Fibroblast of the aortic adventitia (primary cell): ENCODE results near the gene WDR27. TPM values are rescaled to one million over a fixed set of nuclear protein-coding genes. Genes with fewer than 3 reads are reported as not detected.
"Not testable (repeated sequence)": the region's sequence is repeated elsewhere in the genome, so short reads cannot be mapped to it uniquely, and the experiment has no call there.

Experiments
- DNase-seq: peaks from one replicate; pipeline ENCODE4 v3.0.0-alpha.2; 2010; ENCODE audit warnings: low read depth
- H3K4me3 ChIP-seq: 2 replicates; pipeline ENCODE4 v1.5.1; 2011; ENCODE audit warnings: low read depth, mild to moderate bottlenecking, control low read depth, low read length, moderate library complexity
- total RNA-seq: library from RNA; depleted of rRNA; stranded (reverse); fragments of >200 nt; gene quantifications from 2 replicates; pipeline ENCODE4 v1.2.3, GENCODE V29; 2012; ENCODE audit warnings: low replicate concordance
- TF ChIP-seq, protein P1 (sequence below): IDR thresholded peaks from 2 replicates; pipeline ENCODE4 v1.5.1; 2011; ENCODE audit warnings: mild to moderate bottlenecking, low read length, control low read depth, inconsistent platforms; ENCODE audit not compliant: insufficient read depth

WDR27 gene
- total RNA-seq, 1 donor: 19.9 TPM

DNA sequence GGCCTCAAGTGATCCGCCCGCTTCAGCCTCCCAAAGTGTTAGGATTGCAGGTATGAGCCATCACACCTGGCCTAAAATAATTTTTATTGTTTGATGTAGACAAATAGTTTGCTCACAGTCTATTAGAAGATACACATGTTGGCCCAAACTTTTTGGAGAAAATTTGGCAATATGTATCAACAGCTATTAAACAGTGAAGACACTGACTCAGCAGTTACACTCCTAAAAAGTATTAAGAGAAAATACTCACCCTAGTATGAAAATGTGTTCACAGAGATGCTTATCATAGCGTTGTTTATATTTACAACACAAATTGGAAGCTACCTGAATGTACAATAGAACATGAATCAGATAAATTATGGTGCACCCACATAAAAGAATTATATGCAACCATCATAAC lies 173.1 kb downstream of the WDR27 start:
- DNase-seq: no peak
- TF ChIP-seq, protein P1, sequence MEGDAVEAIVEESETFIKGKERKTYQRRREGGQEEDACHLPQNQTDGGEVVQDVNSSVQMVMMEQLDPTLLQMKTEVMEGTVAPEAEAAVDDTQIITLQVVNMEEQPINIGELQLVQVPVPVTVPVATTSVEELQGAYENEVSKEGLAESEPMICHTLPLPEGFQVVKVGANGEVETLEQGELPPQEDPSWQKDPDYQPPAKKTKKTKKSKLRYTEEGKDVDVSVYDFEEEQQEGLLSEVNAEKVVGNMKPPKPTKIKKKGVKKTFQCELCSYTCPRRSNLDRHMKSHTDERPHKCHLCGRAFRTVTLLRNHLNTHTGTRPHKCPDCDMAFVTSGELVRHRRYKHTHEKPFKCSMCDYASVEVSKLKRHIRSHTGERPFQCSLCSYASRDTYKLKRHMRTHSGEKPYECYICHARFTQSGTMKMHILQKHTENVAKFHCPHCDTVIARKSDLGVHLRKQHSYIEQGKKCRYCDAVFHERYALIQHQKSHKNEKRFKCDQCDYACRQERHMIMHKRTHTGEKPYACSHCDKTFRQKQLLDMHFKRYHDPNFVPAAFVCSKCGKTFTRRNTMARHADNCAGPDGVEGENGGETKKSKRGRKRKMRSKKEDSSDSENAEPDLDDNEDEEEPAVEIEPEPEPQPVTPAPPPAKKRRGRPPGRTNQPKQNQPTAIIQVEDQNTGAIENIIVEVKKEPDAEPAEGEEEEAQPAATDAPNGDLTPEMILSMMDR: no peak
- no peak overlapping the region for H3K4me3 ChIP-seq

DNA sequence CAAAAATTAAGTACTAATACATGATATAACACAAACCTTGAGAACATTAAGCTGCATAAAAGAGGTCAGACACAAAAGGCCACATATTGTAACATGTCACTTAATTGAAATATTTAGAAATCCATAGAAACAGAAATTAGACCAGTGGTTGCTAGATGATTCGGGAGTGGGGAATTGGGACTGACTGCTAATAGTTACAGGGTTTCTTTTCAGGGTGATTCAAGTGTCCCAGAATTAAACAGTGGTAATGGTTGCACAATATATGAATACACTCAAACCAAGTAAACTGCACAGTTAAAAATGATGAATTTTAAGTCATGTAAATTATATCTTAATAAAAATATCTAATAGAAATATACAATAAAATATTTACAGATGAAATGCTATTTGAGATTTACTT lies 174.5 kb downstream of the WDR27 start:
- no peak overlapping the region for H3K4me3 ChIP-seq
- TF ChIP-seq, protein P1: no peak
- peak; percentile 21 for DNase-seq

DNA sequence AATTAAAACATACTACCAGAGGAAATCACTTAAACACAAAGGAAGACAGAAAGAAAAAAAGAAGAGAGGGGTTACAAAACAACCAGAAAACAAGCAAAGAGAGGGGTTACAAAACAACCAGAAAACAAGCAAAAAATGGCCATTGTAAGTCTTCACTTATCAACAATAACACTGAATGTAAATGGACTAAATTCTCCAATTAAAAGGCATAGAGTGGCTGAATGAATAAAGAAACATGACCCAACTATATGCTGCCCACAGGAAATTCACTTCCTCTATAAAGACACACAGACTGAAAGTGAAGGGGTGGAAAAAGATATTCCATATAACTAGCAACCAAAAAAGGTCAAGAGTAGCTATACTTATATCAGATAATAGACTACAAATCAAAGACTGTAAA lies 180.0 kb downstream of the WDR27 start:
- no peak overlapping the region for H3K4me3 ChIP-seq
- no peak for DNase-seq
- TF ChIP-seq, protein P1: no peak

DNA sequence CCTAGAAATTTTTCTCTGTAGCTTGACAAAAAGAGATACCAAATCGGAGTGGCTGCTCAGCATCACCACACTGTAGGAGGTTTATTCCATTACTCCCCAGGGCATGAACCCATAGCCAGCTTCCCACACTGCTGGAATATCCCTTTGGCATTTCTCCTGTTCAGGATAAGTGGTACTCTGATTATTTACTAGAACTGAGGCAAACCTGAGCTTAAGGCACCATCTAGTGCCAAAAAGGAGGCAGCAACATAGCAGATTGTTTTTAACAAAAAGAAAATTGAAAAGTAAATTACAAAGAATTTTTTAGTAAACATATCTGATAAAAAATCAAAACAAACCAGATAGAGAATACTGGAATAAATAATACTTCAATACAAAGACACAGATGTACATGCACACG lies 181.7 kb downstream of the WDR27 start:
- H3K4me3 ChIP-seq: no peak overlapping the region
- peak; percentile 83 for DNase-seq

DNA sequence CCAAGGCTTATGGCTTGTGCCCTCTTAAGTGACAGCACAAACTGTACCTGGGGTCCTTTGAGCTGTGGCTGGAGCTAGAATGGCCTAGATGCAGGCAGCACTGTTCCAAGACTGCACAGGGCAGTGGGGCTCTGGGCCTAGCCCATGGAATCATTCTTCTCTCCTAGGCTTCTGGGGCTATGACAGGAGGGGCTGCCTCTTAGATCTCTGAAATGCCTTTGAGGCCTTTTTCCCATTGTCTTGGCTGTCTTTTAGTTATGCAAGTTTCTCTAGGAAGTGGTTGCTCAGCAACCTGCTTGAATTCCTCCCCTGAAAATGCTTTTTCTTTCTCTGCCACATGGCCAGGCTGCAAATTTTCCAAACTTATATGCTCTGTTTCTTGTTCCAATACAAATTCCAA lies 183.4 kb downstream of the WDR27 start:
- no peak overlapping the region for H3K4me3 ChIP-seq
- TF ChIP-seq, protein P1: no peak

More for the DNA sequence above, 181.7 kb downstream of the WDR27 start:
- TF ChIP-seq, protein P1: peak; percentile 70

DNA sequence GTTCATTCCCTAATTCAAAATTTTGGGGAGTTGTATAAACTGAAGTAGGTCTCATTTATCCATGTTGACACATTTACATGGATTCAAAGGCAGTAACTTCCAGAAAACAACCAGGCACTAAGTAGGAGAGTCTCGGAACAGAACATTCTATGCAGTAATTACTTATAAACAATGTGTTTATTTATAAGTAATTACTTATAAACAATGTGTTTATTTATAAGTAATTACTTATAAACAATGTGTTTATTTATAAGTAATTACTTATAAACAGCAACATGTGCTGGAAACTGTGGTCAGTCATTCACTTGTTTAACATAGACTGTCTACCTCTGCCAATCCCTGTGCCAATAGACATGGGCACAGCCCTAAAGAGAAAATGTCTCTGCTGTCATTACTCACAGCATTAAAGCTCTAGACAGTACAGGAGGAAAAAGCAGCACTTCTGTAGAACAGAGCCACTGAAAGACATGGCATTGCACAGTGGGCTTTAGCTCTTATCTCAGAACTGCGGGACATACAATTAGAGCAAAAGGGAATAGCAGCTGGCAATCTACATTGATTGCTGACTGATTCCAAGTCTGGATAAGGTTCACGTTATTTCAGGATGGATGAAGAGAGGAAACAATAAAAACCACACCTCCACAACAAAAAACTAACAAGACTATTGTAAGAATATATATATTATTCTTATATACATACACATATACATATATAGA lies 188.2 kb downstream of the WDR27 start:
- no peak for DNase-seq
- TF ChIP-seq, protein P1: no peak
- H3K4me3 ChIP-seq: no peak overlapping the region

More for the DNA sequence above, 183.4 kb downstream of the WDR27 start:
- DNase-seq: no peak

DNA sequence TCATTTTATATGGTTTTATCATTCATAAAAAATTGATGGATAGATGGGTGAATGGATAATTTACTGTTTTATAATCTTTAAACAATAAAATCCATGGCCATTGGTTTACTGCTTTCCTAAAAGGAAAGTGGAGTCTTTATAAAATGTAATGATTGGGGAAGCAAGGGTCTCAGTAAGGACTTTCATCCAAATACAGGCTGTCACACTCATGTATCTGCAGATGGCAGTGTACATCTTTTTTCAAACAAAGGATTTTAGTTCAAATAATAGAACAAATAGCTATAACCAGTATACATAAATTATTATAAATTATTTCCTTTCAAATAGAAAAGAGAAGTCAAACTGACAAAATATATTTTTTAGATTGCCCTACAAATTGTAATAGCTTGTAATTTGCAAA lies 190.0 kb downstream of the WDR27 start:
- H3K4me3 ChIP-seq, DNase-seq: not testable (repeated sequence)
